H9 (cell line): ENCODE data around the gene VANGL2. TPM values are rescaled to one million over a fixed set of nuclear protein-coding genes. Genes with fewer than 3 reads are reported as not detected.
A peak's percentile ranks its signal among the peaks of the same experiment; 100 is the strongest.

Experiments
- DNase-seq: peaks from one replicate; pipeline ENCODE4 v3.0.0-alpha.2; 2017
- H2AFZ ChIP-seq: one replicate; pipeline ENCODE4 v1.6.1; 2013; ENCODE audit warnings: mild to moderate bottlenecking, low read length, control low read depth, moderate library complexity
- H2AK5ac ChIP-seq: 2 replicates; pipeline ENCODE4 v1.6.1; 2013; ENCODE audit warnings: low read length, control low read depth, mixed read lengths; ENCODE audit not compliant: insufficient read length
- H2BK120ac ChIP-seq: one replicate; pipeline ENCODE4 v1.6.1; 2013; ENCODE audit warnings: low read depth, mild to moderate bottlenecking, low read length, control low read depth, inconsistent platforms; ENCODE audit not compliant: poor library complexity, severe bottlenecking
- H2BK12ac ChIP-seq: 2 replicates; pipeline ENCODE4 v1.6.1; 2013; ENCODE audit warnings: low read length, control low read depth, mixed read lengths, low read depth; ENCODE audit not compliant: insufficient read length
- H2BK15ac ChIP-seq: 2 replicates; pipeline ENCODE4 v1.6.1; 2013; ENCODE audit warnings: low read depth, low read length, control low read depth
- H2BK20ac ChIP-seq: one replicate; pipeline ENCODE4 v1.6.1; 2013; ENCODE audit warnings: low read depth, mild to moderate bottlenecking, low read length, control low read depth, inconsistent platforms; ENCODE audit not compliant: poor library complexity, severe bottlenecking
- H2BK5ac ChIP-seq: 2 replicates; pipeline ENCODE4 v1.6.1; 2013; ENCODE audit warnings: low read length, control low read depth, mixed read lengths; ENCODE audit not compliant: insufficient read length
- H3K14ac ChIP-seq: 2 replicates; pipeline ENCODE4 v1.6.1; 2013; ENCODE audit warnings: low read length, control low read depth; ENCODE audit not compliant: insufficient read depth
- H3K18ac ChIP-seq: 2 replicates; pipeline ENCODE4 v1.6.1; 2013; ENCODE audit warnings: low read depth, mild to moderate bottlenecking, mixed read lengths, low read length, control low read depth; ENCODE audit not compliant: insufficient read length
- H3K23ac ChIP-seq: 2 replicates; pipeline ENCODE4 v1.6.1; 2013; ENCODE audit warnings: low read length, control low read depth, mixed read lengths, low read depth; ENCODE audit not compliant: insufficient read length
- H3K23me2 ChIP-seq: 2 replicates; pipeline ENCODE4 v1.6.1; 2013; ENCODE audit warnings: low read depth, mild to moderate bottlenecking, mixed read lengths, low read length, control low read depth; ENCODE audit not compliant: insufficient read length, poor library complexity, severe bottlenecking
- H3K27ac ChIP-seq: 2 replicates; pipeline ENCODE4 v1.5.1; 2013; ENCODE audit warnings: low read length, control low read depth, mixed read lengths, low read depth; ENCODE audit not compliant: insufficient read length
- H3K27me3 ChIP-seq: 2 replicates; pipeline ENCODE4 v1.6.1; 2013; ENCODE audit warnings: low read length, control low read depth, inconsistent platforms; ENCODE audit not compliant: insufficient read depth
- H3K4ac ChIP-seq: 2 replicates; pipeline ENCODE4 v1.6.1; 2013; ENCODE audit warnings: low read depth, mild to moderate bottlenecking, control low read depth, inconsistent platforms, low read length, moderate library complexity
- H3K4me1 ChIP-seq: 2 replicates; pipeline ENCODE4 v1.6.1; 2013; ENCODE audit warnings: low read length, control low read depth, inconsistent platforms; ENCODE audit not compliant: insufficient read depth
- H3K4me2 ChIP-seq: 2 replicates; pipeline ENCODE4 v1.6.1; 2013; ENCODE audit warnings: low read length, control low read depth, mixed read lengths; ENCODE audit not compliant: insufficient read length, insufficient read depth
- H3K56ac ChIP-seq: 2 replicates; pipeline ENCODE4 v1.6.1; 2013; ENCODE audit warnings: low read depth, mild to moderate bottlenecking, mixed read lengths, low read length, control low read depth; ENCODE audit not compliant: insufficient read length
- H3K79me1 ChIP-seq: 2 replicates; pipeline ENCODE4 v1.6.1; 2013; ENCODE audit warnings: low read depth, mild to moderate bottlenecking, moderate library complexity, low read length, control low read depth, inconsistent platforms; ENCODE audit not compliant: insufficient read depth, poor library complexity, severe bottlenecking
- H3K79me2 ChIP-seq: 2 replicates; pipeline ENCODE4 v1.6.1; 2013; ENCODE audit warnings: low read length, control low read depth, inconsistent platforms; ENCODE audit not compliant: insufficient read depth
- H3K9ac ChIP-seq: 2 replicates; pipeline ENCODE4 v1.6.1; 2013; ENCODE audit warnings: low read length, control low read depth, mixed read lengths; ENCODE audit not compliant: insufficient read length; ENCODE audit errors: extremely low read depth
- H3K9me3 ChIP-seq: one replicate; pipeline ENCODE4 v1.6.1; 2013; ENCODE audit warnings: low read depth, low read length, inconsistent platforms; ENCODE audit not compliant: control insufficient read depth
- H3T11ph ChIP-seq: one replicate; pipeline ENCODE4 v1.6.1; 2013; ENCODE audit warnings: mild to moderate bottlenecking, low read length, control low read depth, inconsistent platforms
- H4K20me1 ChIP-seq: one replicate; pipeline ENCODE4 v1.6.1; 2013; ENCODE audit not compliant: control insufficient read depth, insufficient read length, insufficient read depth
- H4K5ac ChIP-seq: 2 replicates; pipeline ENCODE4 v1.6.1; 2013; ENCODE audit warnings: low read depth, mild to moderate bottlenecking, mixed read lengths, low read length, control low read depth; ENCODE audit not compliant: insufficient read length
- H4K8ac ChIP-seq: replicated peaks from 2 replicates; pipeline ENCODE4 v1.6.1; 2013; ENCODE audit warnings: low read length, control low read depth, mixed read lengths, low read depth; ENCODE audit not compliant: insufficient read length
- H4K91ac ChIP-seq: 2 replicates; pipeline ENCODE4 v1.6.1; 2013; ENCODE audit warnings: low read depth, mild to moderate bottlenecking, moderate library complexity, mixed read lengths, low read length, control low read depth; ENCODE audit not compliant: insufficient read length
- H3K27ac Mint-ChIP-seq, 3 experiments: 2 replicates in 2 of 3; 3 replicates in 1 of 3; pipeline ENCODE4 v1.8.0; 2020 to 2021; ENCODE audit warnings: mixed read lengths in 3 of 3, mild to moderate bottlenecking in 1 of 3, moderate library complexity in 1 of 3
- H3K27me3 Mint-ChIP-seq: 2 replicates; pipeline ENCODE4 v1.8.0; 2021; ENCODE audit warnings: low read depth, mild to moderate bottlenecking, moderate library complexity, mixed read lengths
- H3K36me3 Mint-ChIP-seq, 3 experiments: 2 replicates in 2 of 3; 3 replicates in 1 of 3; pipeline ENCODE4 v1.8.0; 2020 to 2021; ENCODE audit warnings: low read depth in 3 of 3, mixed read lengths in 3 of 3; ENCODE audit not compliant: insufficient read depth in 1 of 3
- H3K4me1 Mint-ChIP-seq, 2 experiments: 2 replicates each; pipeline ENCODE4 v1.8.0; 2020; ENCODE audit warnings: mixed read lengths in 2 of 2
- H3K4me3 Mint-ChIP-seq, 2 experiments: 2 replicates in 1 of 2; 3 replicates in 1 of 2; pipeline ENCODE4 v1.8.0; 2020 to 2021; ENCODE audit warnings: mild to moderate bottlenecking in 2 of 2, mixed read lengths in 2 of 2, moderate library complexity in 1 of 2
- H3K9me3 Mint-ChIP-seq, 2 experiments: 2 replicates in 1 of 2; 3 replicates in 1 of 2; pipeline ENCODE4 v1.8.0; 2020; ENCODE audit warnings: mild to moderate bottlenecking in 2 of 2, mixed read lengths in 2 of 2, moderate library complexity in 1 of 2
- CTCF ChIP-seq: fragments of 200-600 bp; sonication (generic); conservative IDR thresholded peaks from 3 replicates; pipeline ENCODE4 v1.8.0; 2021; ENCODE audit warnings: antibody characterized with exemption, mild to moderate bottlenecking
- WGBS: extraction: QIAGEN DNeasy Blood & Tissue Kit; methylation state at CpG from one replicate; pipeline ENCODE4 v1.1.7; 2013; ENCODE audit warnings: missing lambda C conversion rate, low lambda C conversion rate, mixed read lengths; ENCODE audit not compliant: insufficient read length; ENCODE audit errors: extremely low coverage; 5-methylcytosine and 5-hydroxymethylcytosine counted together
- total RNA-seq: library from RNA; stranded (reverse); gene quantifications from 2 replicates; pipeline ENCODE4 v1.2.1, GENCODE V29; 2021

VANGL2 gene
- total RNA-seq, 1 experiment from 2014 or later, result 58.5 TPM

GRCh38 chr1:160367516-160367900, 32.9 kb upstream of the VANGL2 start:
- Histone ChIP-seq H2BK5ac (no peak overlapping the region), H3K4ac (no peak overlapping the region), H3K56ac (no peak overlapping the region), H3K4me2 (no peak overlapping the region), H2BK20ac (no peak overlapping the region), H2AFZ (no peak overlapping the region), H3K4me1 (no peaks in the 10 kb centered on the region), H4K5ac (no peak overlapping the region), H4K20me1 (no peaks in the 10 kb centered on the region), H2BK120ac (no peak overlapping the region), H3K79me1 (no peaks in the 10 kb centered on the region), H3T11ph (no peak overlapping the region), H3K79me2 (no peaks in the 10 kb centered on the region), H3K14ac (no peak overlapping the region; the same call in 1 of the 2 replicates), H3K27me3 (no peaks in the 10 kb centered on the region), H3K27ac (no peak overlapping the region), H3K23me2 (no peaks in the 10 kb centered on the region), H3K9ac (no peak overlapping the region), H4K91ac (no peak overlapping the region), H3K18ac (no peak overlapping the region), H3K9me3 (no peaks in the 10 kb centered on the region), H2AK5ac (no peak overlapping the region), H3K23ac (no peak overlapping the region), H2BK15ac (no peak overlapping the region), H4K8ac (no peak overlapping the region), H2BK12ac (no peak overlapping the region)
- H3K4me1 Mint-ChIP-seq, result peaks cover 33 to 59% of the 10 kb centered on the region in 2 experiments
- TF ChIP-seq CTCF, result no peak
- peak overlapping the region in 1 of 3 experiments; percentile 69; a peak in 1 of 7 replicates for H3K27ac Mint-ChIP-seq
- H3K27me3 Mint-ChIP-seq, result peaks cover 4% of the 10 kb centered on the region; the same call in 1 of the 2 replicates
- no peak for DNase-seq
- no peak overlapping the region for H3K4me3 Mint-ChIP-seq
- no CpG with 5 or more reads among the region's 4 CpGs for WGBS
- H3K36me3 Mint-ChIP-seq, result peaks cover 0 to 2% (median 0%) of the 10 kb centered on the region in 3 experiments; a peak in 1 of 7 replicates
- no peaks in the 10 kb centered on the region for H3K9me3 Mint-ChIP-seq
